H9 (cell line): ENCODE data around the gene TMEFF2. TPM values are rescaled to one million over a fixed set of nuclear protein-coding genes. Genes with fewer than 3 reads are reported as not detected.
"Not testable (repeated sequence)": the region's sequence is repeated elsewhere in the genome, so short reads cannot be mapped to it uniquely, and the experiment has no call there.

Experiments
- DNase-seq: peaks from one replicate; pipeline ENCODE4 v3.0.0-alpha.2; 2017
- H2AFZ ChIP-seq: one replicate; pipeline ENCODE4 v1.6.1; 2013; ENCODE audit warnings: mild to moderate bottlenecking, low read length, control low read depth, moderate library complexity
- H2AK5ac ChIP-seq: 2 replicates; pipeline ENCODE4 v1.6.1; 2013; ENCODE audit warnings: low read length, control low read depth, mixed read lengths; ENCODE audit not compliant: insufficient read length
- H2BK120ac ChIP-seq: one replicate; pipeline ENCODE4 v1.6.1; 2013; ENCODE audit warnings: low read depth, mild to moderate bottlenecking, low read length, control low read depth, inconsistent platforms; ENCODE audit not compliant: poor library complexity, severe bottlenecking
- H2BK12ac ChIP-seq: 2 replicates; pipeline ENCODE4 v1.6.1; 2013; ENCODE audit warnings: low read length, control low read depth, mixed read lengths, low read depth; ENCODE audit not compliant: insufficient read length
- H2BK15ac ChIP-seq: 2 replicates; pipeline ENCODE4 v1.6.1; 2013; ENCODE audit warnings: low read depth, low read length, control low read depth
- H2BK20ac ChIP-seq: one replicate; pipeline ENCODE4 v1.6.1; 2013; ENCODE audit warnings: low read depth, mild to moderate bottlenecking, low read length, control low read depth, inconsistent platforms; ENCODE audit not compliant: poor library complexity, severe bottlenecking
- H2BK5ac ChIP-seq: 2 replicates; pipeline ENCODE4 v1.6.1; 2013; ENCODE audit warnings: low read length, control low read depth, mixed read lengths; ENCODE audit not compliant: insufficient read length
- H3K14ac ChIP-seq: 2 replicates; pipeline ENCODE4 v1.6.1; 2013; ENCODE audit warnings: low read length, control low read depth; ENCODE audit not compliant: insufficient read depth
- H3K18ac ChIP-seq: 2 replicates; pipeline ENCODE4 v1.6.1; 2013; ENCODE audit warnings: low read depth, mild to moderate bottlenecking, mixed read lengths, low read length, control low read depth; ENCODE audit not compliant: insufficient read length
- H3K23ac ChIP-seq: 2 replicates; pipeline ENCODE4 v1.6.1; 2013; ENCODE audit warnings: low read length, control low read depth, mixed read lengths, low read depth; ENCODE audit not compliant: insufficient read length
- H3K23me2 ChIP-seq: 2 replicates; pipeline ENCODE4 v1.6.1; 2013; ENCODE audit warnings: low read depth, mild to moderate bottlenecking, mixed read lengths, low read length, control low read depth; ENCODE audit not compliant: insufficient read length, poor library complexity, severe bottlenecking
- H3K27ac ChIP-seq: 2 replicates; pipeline ENCODE4 v1.5.1; 2013; ENCODE audit warnings: low read length, control low read depth, mixed read lengths, low read depth; ENCODE audit not compliant: insufficient read length
- H3K27me3 ChIP-seq: 2 replicates; pipeline ENCODE4 v1.6.1; 2013; ENCODE audit warnings: low read length, control low read depth, inconsistent platforms; ENCODE audit not compliant: insufficient read depth
- H3K4ac ChIP-seq: 2 replicates; pipeline ENCODE4 v1.6.1; 2013; ENCODE audit warnings: low read depth, mild to moderate bottlenecking, control low read depth, inconsistent platforms, low read length, moderate library complexity
- H3K4me1 ChIP-seq: 2 replicates; pipeline ENCODE4 v1.6.1; 2013; ENCODE audit warnings: low read length, control low read depth, inconsistent platforms; ENCODE audit not compliant: insufficient read depth
- H3K4me2 ChIP-seq: 2 replicates; pipeline ENCODE4 v1.6.1; 2013; ENCODE audit warnings: low read length, control low read depth, mixed read lengths; ENCODE audit not compliant: insufficient read length, insufficient read depth
- H3K56ac ChIP-seq: 2 replicates; pipeline ENCODE4 v1.6.1; 2013; ENCODE audit warnings: low read depth, mild to moderate bottlenecking, mixed read lengths, low read length, control low read depth; ENCODE audit not compliant: insufficient read length
- H3K79me1 ChIP-seq: 2 replicates; pipeline ENCODE4 v1.6.1; 2013; ENCODE audit warnings: low read depth, mild to moderate bottlenecking, moderate library complexity, low read length, control low read depth, inconsistent platforms; ENCODE audit not compliant: insufficient read depth, poor library complexity, severe bottlenecking
- H3K79me2 ChIP-seq: 2 replicates; pipeline ENCODE4 v1.6.1; 2013; ENCODE audit warnings: low read length, control low read depth, inconsistent platforms; ENCODE audit not compliant: insufficient read depth
- H3K9ac ChIP-seq: 2 replicates; pipeline ENCODE4 v1.6.1; 2013; ENCODE audit warnings: low read length, control low read depth, mixed read lengths; ENCODE audit not compliant: insufficient read length; ENCODE audit errors: extremely low read depth
- H3K9me3 ChIP-seq: one replicate; pipeline ENCODE4 v1.6.1; 2013; ENCODE audit warnings: low read depth, low read length, inconsistent platforms; ENCODE audit not compliant: control insufficient read depth
- H3T11ph ChIP-seq: one replicate; pipeline ENCODE4 v1.6.1; 2013; ENCODE audit warnings: mild to moderate bottlenecking, low read length, control low read depth, inconsistent platforms
- H4K20me1 ChIP-seq: one replicate; pipeline ENCODE4 v1.6.1; 2013; ENCODE audit not compliant: control insufficient read depth, insufficient read length, insufficient read depth
- H4K5ac ChIP-seq: 2 replicates; pipeline ENCODE4 v1.6.1; 2013; ENCODE audit warnings: low read depth, mild to moderate bottlenecking, mixed read lengths, low read length, control low read depth; ENCODE audit not compliant: insufficient read length
- H4K8ac ChIP-seq: replicated peaks from 2 replicates; pipeline ENCODE4 v1.6.1; 2013; ENCODE audit warnings: low read length, control low read depth, mixed read lengths, low read depth; ENCODE audit not compliant: insufficient read length
- H4K91ac ChIP-seq: 2 replicates; pipeline ENCODE4 v1.6.1; 2013; ENCODE audit warnings: low read depth, mild to moderate bottlenecking, moderate library complexity, mixed read lengths, low read length, control low read depth; ENCODE audit not compliant: insufficient read length
- H3K27ac Mint-ChIP-seq, 3 experiments: 2 replicates in 2 of 3; 3 replicates in 1 of 3; pipeline ENCODE4 v1.8.0; 2020 to 2021; ENCODE audit warnings: mixed read lengths in 3 of 3, mild to moderate bottlenecking in 1 of 3, moderate library complexity in 1 of 3
- H3K27me3 Mint-ChIP-seq: 2 replicates; pipeline ENCODE4 v1.8.0; 2021; ENCODE audit warnings: low read depth, mild to moderate bottlenecking, moderate library complexity, mixed read lengths
- H3K36me3 Mint-ChIP-seq, 3 experiments: 2 replicates in 2 of 3; 3 replicates in 1 of 3; pipeline ENCODE4 v1.8.0; 2020 to 2021; ENCODE audit warnings: low read depth in 3 of 3, mixed read lengths in 3 of 3; ENCODE audit not compliant: insufficient read depth in 1 of 3
- H3K4me1 Mint-ChIP-seq, 2 experiments: 2 replicates each; pipeline ENCODE4 v1.8.0; 2020; ENCODE audit warnings: mixed read lengths in 2 of 2
- H3K4me3 Mint-ChIP-seq, 2 experiments: 2 replicates in 1 of 2; 3 replicates in 1 of 2; pipeline ENCODE4 v1.8.0; 2020 to 2021; ENCODE audit warnings: mild to moderate bottlenecking in 2 of 2, mixed read lengths in 2 of 2, moderate library complexity in 1 of 2
- H3K9me3 Mint-ChIP-seq, 2 experiments: 2 replicates in 1 of 2; 3 replicates in 1 of 2; pipeline ENCODE4 v1.8.0; 2020; ENCODE audit warnings: mild to moderate bottlenecking in 2 of 2, mixed read lengths in 2 of 2, moderate library complexity in 1 of 2
- CTCF ChIP-seq: fragments of 200-600 bp; sonication (generic); conservative IDR thresholded peaks from 3 replicates; pipeline ENCODE4 v1.8.0; 2021; ENCODE audit warnings: antibody characterized with exemption, mild to moderate bottlenecking
- WGBS: extraction: QIAGEN DNeasy Blood & Tissue Kit; methylation state at CpG from one replicate; pipeline ENCODE4 v1.1.7; 2013; ENCODE audit warnings: missing lambda C conversion rate, low lambda C conversion rate, mixed read lengths; ENCODE audit not compliant: insufficient read length; ENCODE audit errors: extremely low coverage; 5-methylcytosine and 5-hydroxymethylcytosine counted together
- total RNA-seq: library from RNA; stranded (reverse); gene quantifications from 2 replicates; pipeline ENCODE4 v1.2.1, GENCODE V29; 2021

TMEFF2 gene
- total RNA-seq, 1 experiment from 2014 or later: 0.39 TPM

DNA sequence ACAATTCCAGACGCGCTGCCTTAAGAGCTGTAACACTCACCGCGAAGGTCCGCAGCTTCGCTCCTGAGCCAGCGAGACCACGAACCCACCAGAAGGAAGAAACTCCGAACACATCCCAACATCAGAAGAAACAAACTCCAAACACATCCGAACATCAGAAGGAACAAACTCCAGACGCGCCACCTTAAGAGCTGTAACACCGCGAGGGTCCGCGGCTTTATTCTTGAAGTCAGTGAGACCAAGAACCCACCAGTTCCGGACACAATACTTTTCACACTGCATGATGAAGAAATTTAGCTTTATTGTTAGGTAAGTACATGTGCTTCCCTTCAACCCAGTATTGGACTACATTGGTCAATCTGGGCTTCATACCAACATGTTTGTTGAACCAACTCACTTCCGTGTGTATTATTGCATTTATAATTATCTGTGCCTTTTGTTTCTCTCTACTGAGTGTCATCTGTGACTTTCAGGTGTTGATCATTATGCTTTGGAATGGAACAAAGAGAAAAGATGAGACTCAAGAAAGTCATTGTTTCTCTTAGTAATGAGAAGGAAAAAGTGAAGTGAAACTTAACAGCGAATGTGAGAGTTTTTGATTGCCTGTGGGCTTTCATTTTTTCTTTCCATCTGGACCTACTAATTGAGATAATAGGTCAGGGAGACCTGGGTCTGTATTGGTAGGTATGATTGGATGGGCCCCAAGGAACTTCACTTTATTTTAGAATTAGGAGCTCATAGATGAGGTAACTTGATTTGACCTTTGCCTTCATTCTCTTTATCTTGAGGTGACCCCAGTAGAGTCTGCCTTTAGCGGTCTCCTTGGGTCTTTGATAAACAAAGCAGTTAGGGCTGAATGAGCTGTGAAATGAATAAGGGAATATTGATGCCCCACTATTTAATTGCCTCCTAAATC is 271.7 kb downstream of the TMEFF2 start:
- Histone ChIP-seq H3K4me2 (no peak overlapping the region), H3K23ac (no peak overlapping the region), H2BK15ac (no peak overlapping the region), H2BK12ac (no peak overlapping the region), H3K18ac (no peak overlapping the region), H3K79me1 (no peaks in the 10 kb centered on the region), H3K56ac (no peak overlapping the region), H3K9ac (no peak overlapping the region), H3K4me1 (peaks cover 7% of the 10 kb centered on the region; the same call in 1 of the 2 replicates), H4K5ac (no peak overlapping the region), H3K23me2 (no peaks in the 10 kb centered on the region), H3K79me2 (no peaks in the 10 kb centered on the region), H2AK5ac (no peak overlapping the region), H3T11ph (no peak overlapping the region), H2AFZ (no peak overlapping the region), H4K8ac (no peak overlapping the region), H3K27me3 (no peaks in the 10 kb centered on the region), H2BK5ac (no peak overlapping the region), H2BK20ac (no peak overlapping the region), H3K27ac (no peak overlapping the region), H2BK120ac (no peak overlapping the region), H3K14ac (no peak overlapping the region), H3K9me3 (no peaks in the 10 kb centered on the region), H4K20me1 (no peaks in the 10 kb centered on the region), H4K91ac (no peak overlapping the region), H3K4ac (no peak overlapping the region)
- H3K9me3 Mint-ChIP-seq: peaks cover 0 to 4% of the 10 kb centered on the region in 2 experiments; a peak in 3 of 5 replicates
- H3K27ac Mint-ChIP-seq: no peak overlapping the region
- TF ChIP-seq CTCF: no peak
- peaks cover 2 to 10% (median 4%) of the 10 kb centered on the region in 3 experiments; a peak in 3 of 7 replicates for H3K36me3 Mint-ChIP-seq
- H3K27me3 Mint-ChIP-seq: no peaks in the 10 kb centered on the region
- H3K4me1 Mint-ChIP-seq: peaks cover 22 to 23% of the 10 kb centered on the region in 2 experiments
- no CpG with 5 or more reads among the region's 20 CpGs for WGBS
- H3K4me3 Mint-ChIP-seq: no peak overlapping the region
- no peak for DNase-seq

GRCh38 chr2:191921650-191922049 is 273.1 kb downstream of the TMEFF2 start:
- H3K9me3 Mint-ChIP-seq, H4K8ac ChIP-seq, H3K23ac ChIP-seq, H2BK20ac ChIP-seq, H2BK12ac ChIP-seq, H3K56ac ChIP-seq, H4K20me1 ChIP-seq, H2AK5ac ChIP-seq, H3K9ac ChIP-seq, H3K4me2 ChIP-seq, H2BK5ac ChIP-seq, H3K23me2 ChIP-seq, H3T11ph ChIP-seq, H3K9me3 ChIP-seq, H3K79me1 ChIP-seq, H4K91ac ChIP-seq, H2BK120ac ChIP-seq, H3K4ac ChIP-seq, H2AFZ ChIP-seq, H3K36me3 Mint-ChIP-seq, H3K14ac ChIP-seq, H3K4me1 ChIP-seq, H3K27me3 ChIP-seq, H3K27ac ChIP-seq, H4K5ac ChIP-seq, H2BK15ac ChIP-seq, H3K79me2 ChIP-seq, DNase-seq, H3K27ac Mint-ChIP-seq, H3K4me3 Mint-ChIP-seq, H3K18ac ChIP-seq, H3K27me3 Mint-ChIP-seq: not testable (repeated sequence)
- WGBS: no CpG with 5 or more reads among the region's 32 CpGs
- peaks cover 12 to 13% of the 10 kb centered on the region in 2 experiments for H3K4me1 Mint-ChIP-seq
